ENCODE measurements around the gene SCRT2. TPM values are rescaled to one million over a fixed set of nuclear protein-coding genes. Genes with fewer than 3 reads are reported as not detected.

The SCRT2 gene
- total and polyA plus RNA-seq, 2 of the 8 experiments (the other 6 are each of a cell fraction or from before 2014, with no cell fraction given): 0.12 to 0.34 TPM

DNA sequence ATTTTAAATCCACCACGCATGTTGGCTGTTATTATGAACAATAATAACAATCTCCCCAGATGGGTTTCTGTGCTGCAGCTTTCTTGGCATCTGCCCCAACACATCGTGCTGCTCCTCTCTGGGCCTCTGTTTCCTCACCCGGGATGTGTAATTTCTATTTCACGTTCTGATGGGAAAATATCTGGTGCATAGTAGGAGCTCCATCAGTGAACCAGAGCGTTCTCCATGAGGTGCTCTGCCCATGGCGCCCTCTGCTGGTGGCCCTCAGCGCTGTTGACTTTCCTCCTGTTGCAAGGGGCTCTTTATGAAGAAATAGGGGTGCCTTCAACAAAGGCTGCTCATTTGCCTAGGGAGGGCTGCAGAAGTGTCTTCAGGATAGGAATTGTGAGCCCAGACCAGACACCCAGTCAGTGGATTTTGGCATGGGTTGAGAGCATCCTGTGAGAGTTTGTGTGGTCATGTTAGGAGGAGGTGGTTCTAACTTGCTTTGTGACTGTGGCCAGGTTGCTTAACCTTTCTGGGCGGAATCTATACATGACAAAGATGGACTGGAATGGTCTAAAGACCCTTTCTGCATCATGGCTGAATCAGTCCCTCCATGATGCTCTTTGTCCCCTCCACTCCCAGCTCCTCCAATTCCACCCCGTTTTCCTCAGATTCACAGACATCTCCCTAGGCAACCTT, 8.1 kb downstream of the SCRT2 start (continued):
- TF ChIP-seq, protein P1, sequence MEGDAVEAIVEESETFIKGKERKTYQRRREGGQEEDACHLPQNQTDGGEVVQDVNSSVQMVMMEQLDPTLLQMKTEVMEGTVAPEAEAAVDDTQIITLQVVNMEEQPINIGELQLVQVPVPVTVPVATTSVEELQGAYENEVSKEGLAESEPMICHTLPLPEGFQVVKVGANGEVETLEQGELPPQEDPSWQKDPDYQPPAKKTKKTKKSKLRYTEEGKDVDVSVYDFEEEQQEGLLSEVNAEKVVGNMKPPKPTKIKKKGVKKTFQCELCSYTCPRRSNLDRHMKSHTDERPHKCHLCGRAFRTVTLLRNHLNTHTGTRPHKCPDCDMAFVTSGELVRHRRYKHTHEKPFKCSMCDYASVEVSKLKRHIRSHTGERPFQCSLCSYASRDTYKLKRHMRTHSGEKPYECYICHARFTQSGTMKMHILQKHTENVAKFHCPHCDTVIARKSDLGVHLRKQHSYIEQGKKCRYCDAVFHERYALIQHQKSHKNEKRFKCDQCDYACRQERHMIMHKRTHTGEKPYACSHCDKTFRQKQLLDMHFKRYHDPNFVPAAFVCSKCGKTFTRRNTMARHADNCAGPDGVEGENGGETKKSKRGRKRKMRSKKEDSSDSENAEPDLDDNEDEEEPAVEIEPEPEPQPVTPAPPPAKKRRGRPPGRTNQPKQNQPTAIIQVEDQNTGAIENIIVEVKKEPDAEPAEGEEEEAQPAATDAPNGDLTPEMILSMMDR (IDR thresholded peaks at IDR 0.05; ENCODE audit: control extremely low read depth in 1 of 3, insufficient read depth in 1 of 3, low read depth in 1 of 3, low read length in 3 of 3): peak; percentile 87 to 96 (median 92)
